Thyroid gland (tissue), 4 donors: Measurements from ENCODE around the gene VPS26C.

Source experiments
- CTCF ChIP-seq, 6 experiments: fragments of 200-600 bp in 3 of 6; fragments of 450-650 bp in 3 of 6; sonication (generic) in 3 of 6; IDR thresholded peaks; one replicate each; pipeline ENCODE4 v1.5.1; 2016 to 2019; ENCODE audit warnings: antibody characterized with exemption in 6 of 6, mild to moderate bottlenecking in 2 of 6, inconsistent platforms in 1 of 6, moderate library complexity in 1 of 6
- POLR2A ChIP-seq, 2 donors: fragments of 450-650 bp; IDR thresholded peaks; one replicate each; pipeline ENCODE4 v1.6.1; 2017; ENCODE audit warnings: antibody characterized with exemption in 2 of 2, mild to moderate bottlenecking in 2 of 2, moderate library complexity in 1 of 2

- TF ChIP-seq POLR2A (IDR thresholded peaks at IDR 0.05) (no peak), CTCF (IDR thresholded peaks at IDR 0.05) (no peak)
Observed at GRCh38 chr21:37193006-37193405, 74.1 kb downstream of the VPS26C start.
